Esophagus mucosa (tissue), 1 donor: ENCODE measurements around the gene PTPRG. TPM values are rescaled to one million over a fixed set of nuclear protein-coding genes. Genes with fewer than 3 reads are reported as not detected.

ENCODE experiments used
- ATAC-seq: fragments of 200-7000 bp; cut with Tn5 transposase; one replicate; pipeline ENCODE4 v1.9.1; 2020
- total RNA-seq: library from RNA; stranded (reverse); gene quantifications from one replicate; pipeline ENCODE4 v1.2.4, GENCODE V29; 2023
- donor health status: DM: yes; HTN: yes; CAD: no.

PTPRG gene
- total RNA-seq, 1 donor from 2014 or later: 9.2 TPM

DNA sequence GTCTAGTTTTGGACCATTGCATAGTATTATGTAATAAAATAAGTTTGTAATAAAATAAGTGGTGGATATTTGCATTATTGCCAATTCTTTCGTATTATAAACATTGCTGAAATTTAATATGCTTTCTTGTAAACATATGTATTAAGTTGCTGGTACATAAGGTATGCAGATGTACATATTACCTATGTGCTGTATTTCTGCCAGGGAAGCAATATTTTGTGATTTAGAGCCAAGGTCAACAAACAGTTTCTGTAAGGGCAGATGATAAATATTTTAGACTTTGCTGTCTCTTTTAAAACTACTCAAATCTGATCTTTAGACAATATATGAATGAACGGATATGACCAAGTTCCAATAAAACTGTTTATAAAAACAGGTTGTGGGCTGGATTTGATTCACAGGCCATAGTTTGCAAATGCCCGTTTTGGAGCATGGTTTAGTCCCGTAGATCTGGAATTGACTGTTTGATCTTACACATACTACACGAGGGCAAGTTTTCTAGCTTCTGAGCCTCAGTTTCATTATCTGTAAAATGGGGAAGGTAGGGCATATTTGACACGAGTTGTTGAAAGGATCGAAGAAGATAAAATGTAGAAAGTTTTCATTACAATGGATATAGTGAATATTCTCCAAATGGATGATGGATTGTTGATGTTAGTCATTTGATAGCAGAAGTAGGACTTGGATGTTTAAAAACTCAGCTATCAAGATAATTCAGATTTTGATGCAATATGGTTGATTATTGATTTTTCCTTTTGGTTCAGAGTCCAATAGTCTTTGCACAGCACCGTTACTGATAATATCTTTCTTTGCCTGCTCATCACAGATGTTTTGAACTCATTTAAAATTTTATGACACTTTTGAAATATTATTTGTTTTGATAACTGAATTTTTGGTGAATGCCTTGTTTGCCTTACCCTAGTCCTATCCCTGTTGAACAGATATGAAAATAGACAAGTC is 417.4 kb downstream of the PTPRG start:
- no peak for ATAC-seq

DNA sequence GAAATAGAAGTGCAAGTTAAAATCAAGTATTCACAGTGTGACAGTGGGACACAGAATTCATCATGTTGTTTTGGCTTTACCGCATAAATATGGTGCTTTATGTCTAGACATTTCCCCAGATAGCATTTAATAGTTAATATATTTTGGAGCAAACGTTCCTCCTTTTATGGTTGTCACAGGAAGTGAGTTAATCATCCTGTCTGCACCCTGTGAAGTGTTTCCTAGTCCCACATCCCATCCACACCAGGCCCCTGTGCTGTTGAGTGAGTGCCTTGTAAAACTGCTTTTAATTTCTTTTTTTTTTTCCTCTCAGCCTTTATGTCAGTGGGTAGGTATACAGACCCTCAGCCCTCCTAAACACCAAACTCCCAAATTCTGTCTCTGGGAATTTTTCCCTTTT is 418.3 kb downstream of the PTPRG start:
- ATAC-seq: no peak

- no peak for ATAC-seq
Measured at GRCh38 chr3:61980041-61980440, 418.7 kb downstream of the PTPRG start.

DNA sequence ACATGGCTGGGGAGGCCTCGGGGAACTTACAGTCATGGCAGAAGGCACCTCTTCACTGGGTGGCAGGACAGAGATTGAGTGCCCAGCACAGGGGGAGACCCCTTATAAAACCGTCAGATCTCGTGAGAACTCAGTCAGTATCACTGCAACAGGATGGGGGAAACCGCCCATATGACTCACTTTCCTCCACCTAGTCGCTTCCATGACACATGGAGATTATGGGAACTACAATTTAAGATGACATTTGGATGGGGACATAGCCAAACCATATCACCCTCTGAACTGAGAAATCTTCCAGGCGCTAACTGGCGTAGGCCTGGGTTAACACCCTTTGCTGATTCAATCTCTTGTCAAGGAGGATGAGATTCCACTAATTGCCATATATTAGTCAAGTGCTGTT is 419.7 kb downstream of the PTPRG start:
- no peak for ATAC-seq

- ATAC-seq: no peak
Measured at GRCh38 chr3:61983479-61983878, 422.1 kb downstream of the PTPRG start.

GRCh38 chr3:61985020-61985419 is 423.6 kb downstream of the PTPRG start:
- no peak for ATAC-seq

- no peak for ATAC-seq
Measured at GRCh38 chr3:61986473-61986872, 425.1 kb downstream of the PTPRG start.

- no peak for ATAC-seq
Measured at GRCh38 chr3:61989681-61990080, 428.3 kb downstream of the PTPRG start.

GRCh38 chr3:61990327-61991027 is 429.1 kb downstream of the PTPRG start:
- ATAC-seq: no peak

- ATAC-seq: no peak
Measured at GRCh38 chr3:61991706-61992105, 430.3 kb downstream of the PTPRG start.

DNA sequence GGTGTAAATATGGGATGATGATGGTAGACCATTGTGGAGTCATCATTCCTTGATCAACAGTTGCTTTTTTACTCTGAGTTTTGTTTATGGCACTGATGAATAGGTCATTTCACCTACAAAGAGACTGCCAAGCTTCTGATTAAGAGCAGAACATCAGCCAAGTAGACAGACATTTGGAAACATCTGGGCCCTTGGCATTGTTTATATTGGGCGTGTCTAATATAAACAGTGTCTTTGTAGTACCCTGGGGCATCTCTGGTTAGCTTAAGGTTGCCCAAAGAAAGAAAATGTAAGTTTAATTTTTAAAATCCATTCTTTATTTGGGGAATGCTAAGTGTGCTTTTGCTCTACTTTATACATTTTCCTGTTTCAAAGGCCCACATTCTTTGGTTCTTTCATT is 435.0 kb downstream of the PTPRG start:
- no peak for ATAC-seq

- no peak for ATAC-seq
Measured at GRCh38 chr3:61997101-61997500, 435.7 kb downstream of the PTPRG start.

- no peak for ATAC-seq
Measured at GRCh38 chr3:62003835-62004234, 442.5 kb downstream of the PTPRG start.

GRCh38 chr3:62007036-62007435 is 445.7 kb downstream of the PTPRG start:
- ATAC-seq: no peak

- ATAC-seq: no peak
Measured at GRCh38 chr3:62010989-62011388, 449.6 kb downstream of the PTPRG start.

GRCh38 chr3:62011666-62012065 is 450.3 kb downstream of the PTPRG start:
- ATAC-seq: no peak

DNA sequence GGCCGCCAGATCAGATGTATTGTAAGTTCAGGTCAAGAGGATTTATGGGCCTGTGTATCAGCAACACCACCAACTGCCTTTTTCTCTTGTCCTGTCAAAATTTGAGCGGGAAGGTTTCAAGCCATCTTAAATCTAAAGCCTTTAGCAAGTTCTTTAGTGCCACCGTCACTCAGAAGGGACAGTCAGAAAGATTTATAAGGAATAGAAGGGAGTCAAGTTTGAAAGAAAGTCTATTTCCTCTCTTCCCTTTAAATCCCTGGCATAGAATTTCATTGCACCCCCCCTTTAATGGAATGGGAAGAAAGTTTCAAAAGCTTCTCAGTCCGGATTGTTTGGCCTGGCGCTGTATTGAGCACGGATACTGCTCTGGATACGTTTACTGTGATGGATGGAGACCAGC is 452.6 kb downstream of the PTPRG start:
- no peak for ATAC-seq

DNA sequence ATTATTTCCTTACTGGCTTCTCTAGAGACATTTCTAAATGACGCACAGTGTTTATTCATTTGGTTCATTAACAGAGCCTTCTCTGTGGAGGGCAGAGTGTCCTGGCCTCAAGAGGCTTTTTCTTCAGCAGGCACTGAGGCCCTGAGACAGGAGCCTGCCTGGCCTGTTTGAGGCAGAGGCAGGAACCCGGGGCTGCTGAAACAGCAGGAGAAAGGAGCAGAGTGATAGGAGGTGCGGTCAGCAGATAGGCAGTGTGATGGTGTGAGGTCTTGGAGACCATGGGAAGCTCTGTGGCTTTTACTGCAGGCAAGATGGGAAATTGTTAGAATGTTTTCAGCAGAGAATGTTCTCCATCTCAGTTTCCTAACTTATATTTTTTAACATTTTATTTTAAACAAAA is 453.7 kb downstream of the PTPRG start:
- no peak for ATAC-seq

- ATAC-seq: no peak
Measured at GRCh38 chr3:62019906-62020305, 458.5 kb downstream of the PTPRG start.

DNA sequence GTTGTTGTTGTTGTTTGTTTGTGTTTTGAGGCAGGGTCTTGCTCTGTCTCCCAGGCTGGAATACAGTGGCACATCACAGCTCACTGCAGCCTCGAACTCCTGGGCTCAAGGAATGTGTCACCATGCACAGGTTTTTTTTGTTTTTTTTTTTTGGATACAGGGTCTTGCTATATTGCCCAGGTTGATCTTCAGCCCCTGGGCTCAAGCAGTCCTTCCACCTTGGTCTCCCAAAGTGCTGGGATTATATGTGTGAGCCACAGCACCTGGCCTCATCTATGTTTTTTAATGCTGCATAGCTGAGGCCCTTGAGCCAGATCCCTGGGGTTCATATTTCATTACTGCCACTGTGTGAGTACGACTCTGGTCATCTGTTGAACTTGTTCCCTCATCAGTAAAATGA is 459.3 kb downstream of the PTPRG start:
- no peak for ATAC-seq

GRCh38 chr3:62022312-62022711 is 460.9 kb downstream of the PTPRG start:
- ATAC-seq: no peak

DNA sequence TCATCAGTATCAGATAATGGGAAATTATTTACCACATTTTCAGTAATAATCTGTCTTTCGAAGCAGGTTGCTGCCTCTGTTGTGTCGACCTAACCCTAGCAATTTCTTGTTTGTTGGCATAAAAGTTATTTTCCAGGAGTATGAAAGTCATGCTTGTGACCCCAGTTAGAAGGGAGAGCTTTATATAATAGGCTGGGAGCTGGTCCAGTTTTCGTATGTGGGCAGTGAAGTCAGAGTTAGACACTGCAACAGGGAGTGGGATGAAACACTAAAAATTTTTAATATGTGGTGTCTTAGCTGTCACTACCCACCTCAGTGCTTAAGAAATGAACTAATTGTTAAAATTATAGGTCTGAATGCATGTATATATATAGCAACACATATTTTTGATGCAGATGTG is 463.5 kb downstream of the PTPRG start:
- no peak for ATAC-seq

DNA sequence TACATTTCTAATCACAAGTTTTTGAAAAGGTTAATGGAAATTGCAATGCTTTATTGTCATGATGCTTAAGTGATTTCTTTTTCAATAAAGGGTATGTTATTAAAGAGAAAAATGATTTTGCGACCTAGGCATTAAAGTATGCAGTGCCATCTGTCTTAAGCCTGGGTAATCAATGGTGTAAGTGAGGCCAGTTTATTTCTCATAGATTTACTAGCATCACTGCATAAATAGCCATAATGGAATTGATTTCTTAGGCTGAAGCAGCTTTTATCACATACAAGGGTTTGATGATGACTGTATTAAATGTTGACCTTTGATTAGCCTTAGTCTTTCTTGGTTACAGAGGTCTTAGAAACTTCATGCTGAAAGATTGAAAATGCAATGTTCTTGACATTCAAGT is 464.5 kb downstream of the PTPRG start:
- no peak for ATAC-seq

- no peak for ATAC-seq
Measured at GRCh38 chr3:62027241-62027640, 465.9 kb downstream of the PTPRG start.
